HG03558 (cell line): ENCODE results near the gene UBE2K.
"Not testable (repeated sequence)": the region's sequence is repeated elsewhere in the genome, so short reads cannot be mapped to it uniquely, and the experiment has no call there.

ENCODE experiments used
- ATAC-seq: cut with Tn5 transposase; IDR thresholded peaks from one replicate; pipeline ENCODE4 v1.9.1; 2021; ENCODE audit warnings: moderate number of reproducible peaks; ENCODE audit not compliant: unreplicated experiment; ENCODE audit errors: extremely low read depth

The UBE2K gene

GRCh38 chr4:39781988-39782387 lies 84.1 kb downstream of the UBE2K start:
- ATAC-seq = not testable (repeated sequence)

- no peak for ATAC-seq
These were observed 87.1 kb downstream of the UBE2K start for GRCh38 chr4:39785083-39785482.

- no peak for ATAC-seq
These were observed 88.9 kb downstream of the UBE2K start for GRCh38 chr4:39786838-39787237.

- ATAC-seq = no peak
These were observed 94.2 kb downstream of the UBE2K start for GRCh38 chr4:39792128-39792527.

GRCh38 chr4:39792529-39792928 lies 94.6 kb downstream of the UBE2K start:
- ATAC-seq = no peak

GRCh38 chr4:39792976-39793375 lies 95.0 kb downstream of the UBE2K start:
- ATAC-seq = not testable (repeated sequence)

GRCh38 chr4:39802005-39802404 lies 104.1 kb downstream of the UBE2K start:
- no peak for ATAC-seq

GRCh38 chr4:39808231-39808749 lies 110.4 kb downstream of the UBE2K start:
- no peak for ATAC-seq

- no peak for ATAC-seq
These were observed 114.6 kb downstream of the UBE2K start for GRCh38 chr4:39812500-39812899.

- ATAC-seq = not testable (repeated sequence)
These were observed 115.1 kb downstream of the UBE2K start for GRCh38 chr4:39813033-39813432.

- not testable (repeated sequence) for ATAC-seq
These were observed 115.8 kb downstream of the UBE2K start for GRCh38 chr4:39813761-39814160.

- ATAC-seq = no peak
These were observed 116.7 kb downstream of the UBE2K start for GRCh38 chr4:39814403-39815185.

GRCh38 chr4:39818646-39819045 lies 120.7 kb downstream of the UBE2K start:
- ATAC-seq = no peak

- ATAC-seq = no peak
These were observed 122.2 kb downstream of the UBE2K start for GRCh38 chr4:39820186-39820585.

GRCh38 chr4:39821951-39822350 lies 124.0 kb downstream of the UBE2K start:
- ATAC-seq = no peak

- no peak for ATAC-seq
These were observed 124.7 kb downstream of the UBE2K start for GRCh38 chr4:39822662-39823061.

GRCh38 chr4:39823191-39823590 lies 125.3 kb downstream of the UBE2K start:
- no peak for ATAC-seq

GRCh38 chr4:39825090-39825489 lies 127.2 kb downstream of the UBE2K start:
- no peak for ATAC-seq

GRCh38 chr4:39825741-39826231 lies 127.8 kb downstream of the UBE2K start:
- no peak for ATAC-seq
